GM12878 (cell line): ENCODE data around the gene NPR2. TPM values are rescaled to one million over a fixed set of nuclear protein-coding genes. Genes with fewer than 3 reads are reported as not detected.

ENCODE experiments used
- ATAC-seq: fragments of 200-7000 bp; cut with Tn5 transposase; 3 replicates; pipeline ENCODE4 v1.9.1; 2020; ENCODE audit warnings: mild to moderate bottlenecking, moderate library complexity
- BruUV-seq: library from RNA; stranded (reverse); fragments of 400-500 nt; replicated peaks from 2 replicates; lab custom pipeline; 2021; lab: Mats Ljungman, UMichigan
- CTCF ChIA-PET: fragments of 300-600 bp; sonication (Branson Sonifier 250); formaldehyde crosslinking; extraction: SDS; loops from one replicate; lab custom pipeline; 2021; ENCODE audit warnings: inconsistent platforms; lab: Yijun Ruan, JAX
- POLR2A ChIA-PET: fragments of 350-600 bp; formaldehyde crosslinking; extraction: SDS; loops from one replicate; lab custom pipeline; 2021; ENCODE audit warnings: inconsistent platforms; lab: Charles Lee
- RAD21 ChIA-PET: fragments of 300-600 bp; sonication (Branson Sonifier 250); formaldehyde crosslinking; loops from one replicate; lab custom pipeline; 2023; ENCODE audit warnings: antibody characterized with exemption; ENCODE audit not compliant: unreplicated experiment; lab: Charles Lee
- SMC1A ChIA-PET: fragments of 300-600 bp; sonication (Branson Sonifier 250); formaldehyde crosslinking; loops from one replicate; lab custom pipeline; 2023; ENCODE audit not compliant: unreplicated experiment, uncharacterized antibody; lab: Charles Lee
- DNase-seq: peaks from one replicate; pipeline ENCODE4 v3.0.0-alpha.2; 2011; ENCODE audit warnings: low read depth, low spot score
- FAIRE-seq: peaks from 3 replicates; lab custom pipeline; 2011; peaks lifted over from hg19 to GRCh38; lab: Jason Lieb, UNC
- H2AFZ ChIP-seq: 2 replicates; pipeline ENCODE4 v1.6.0; 2011; ENCODE audit warnings: low read depth, low read length, control low read depth; ENCODE audit not compliant: control insufficient read depth
- H3K27ac ChIP-seq: 2 replicates; pipeline ENCODE4 v1.5.1; 2011; ENCODE audit warnings: control low read depth; ENCODE audit not compliant: control insufficient read depth, insufficient read depth
- H3K27me3 ChIP-seq, 2 experiments: replicated peaks in 1 of 2; 2 replicates each; pipeline versions ENCODE4 v1.6.0 to v1.6.1; 2011; ENCODE audit warnings: low read length in 1 of 2; ENCODE audit not compliant: control insufficient read depth in 2 of 2, insufficient read depth in 2 of 2
- H3K36me3 ChIP-seq, 2 experiments: 2 replicates each; pipeline ENCODE4 v1.5.1; 2011; ENCODE audit warnings: low read length in 1 of 2; ENCODE audit not compliant: control insufficient read depth in 2 of 2, insufficient read depth in 2 of 2
- H3K4me1 ChIP-seq: 2 replicates; pipeline ENCODE4 v1.6.1; 2011; ENCODE audit warnings: mild to moderate bottlenecking, low read length, moderate library complexity, mixed read lengths; ENCODE audit not compliant: control insufficient read depth, insufficient read depth
- H3K4me2 ChIP-seq: 2 replicates; pipeline ENCODE4 v1.6.0; 2011; ENCODE audit warnings: control low read depth; ENCODE audit not compliant: control insufficient read depth, insufficient read depth
- H3K4me3 ChIP-seq: fragments of 200-600 bp; sonication (generic); 2 replicates; pipeline ENCODE4 v1.5.1; 2016
- H3K79me2 ChIP-seq: 2 replicates; pipeline ENCODE4 v1.6.0; 2011; ENCODE audit warnings: low read length; ENCODE audit not compliant: control insufficient read depth, insufficient read depth
- H3K9ac ChIP-seq: 2 replicates; pipeline ENCODE4 v1.8.0; 2011; ENCODE audit warnings: low read length, control low read depth, mixed read lengths; ENCODE audit not compliant: control insufficient read depth, insufficient read depth
- H3K9me3 ChIP-seq: replicated peaks from 3 replicates; pipeline ENCODE4 v1.5.1; 2011; ENCODE audit warnings: mild to moderate bottlenecking, low read length; ENCODE audit not compliant: control insufficient read depth, insufficient read depth
- H4K20me1 ChIP-seq: 2 replicates; pipeline ENCODE4 v1.6.0; 2011; ENCODE audit not compliant: control insufficient read depth, insufficient read depth
- CTCF ChIP-seq, 3 experiments: IDR thresholded peaks in 2 of 3; conservative IDR thresholded peaks in 1 of 3; 2 replicates each; pipeline ENCODE4 v1.5.1; 2011; ENCODE audit warnings: low read depth in 3 of 3, low read length in 3 of 3, mild to moderate bottlenecking in 3 of 3, control low read depth in 2 of 3, moderate library complexity in 2 of 3, inconsistent platforms in 1 of 3, mixed read lengths in 1 of 3; ENCODE audit not compliant: control insufficient read depth in 2 of 3, insufficient read depth in 1 of 3; ENCODE audit errors: extremely low read depth in 1 of 3
- KLF5 ChIP-seq: fragments of 450-650 bp; IDR thresholded peaks from 2 replicates; pipeline ENCODE4 v1.6.1; 2014; ENCODE audit warnings: mild to moderate bottlenecking; ENCODE audit not compliant: partially characterized antibody
- SMC3 ChIP-seq: IDR thresholded peaks from 2 replicates; pipeline ENCODE4 v1.6.1; 2011; ENCODE audit warnings: low read length, improper control_type of control experiment, borderline replicate concordance
- TCF12 ChIP-seq: IDR thresholded peaks from 2 replicates; pipeline ENCODE4 v1.6.1; 2011; ENCODE audit warnings: low read depth, mild to moderate bottlenecking, low read length
- WGBS: methylation state at CpG from one replicate; pipeline ENCODE4 v1.1.6; 2016; ENCODE audit warnings: low lambda C conversion rate; ENCODE audit not compliant: insufficient replicate concordance, insufficient coverage; ENCODE audit errors: missing lambda C conversion rate; 5-methylcytosine and 5-hydroxymethylcytosine counted together
- in situ Hi-C: fragments of 300-500 bp; cut with MboI; formaldehyde crosslinking; loops from 9 replicates; pipeline ENCODE4 v1.14.3; 2018; ENCODE audit warnings: mixed read lengths
- intact Hi-C: fragments of 100-400 bp; cut with micrococcal nuclease; formaldehyde crosslinking; loops from one replicate; pipeline ENCODE4 v1.14.2; 2022; ENCODE audit not compliant: unreplicated experiment
- polyA plus RNA-seq, 11 experiments: library from polyadenylated mRNA; depleted of rRNA in 4 of 11; unstranded in 6 of 11; stranded (reverse) in 5 of 11; fragments of >200 nt; fragmentation: Nextera tagmentation in 4 of 11; fragmentation: Illumina TruSeq in 1 of 11; extraction: Ambion mirVana in 4 of 11; extraction: Trizol in 1 of 11; gene quantifications; 1 replicate in 1 of 11; 2 replicates in 10 of 11; pipeline versions ENCODE4 v1.2.1 to v1.2.3, GENCODE V29; 2011 to 2016; ENCODE audit warnings: inconsistent platforms in 2 of 11, missing spikeins in 2 of 11, low read depth in 1 of 11
- total RNA-seq, 4 experiments: library from RNA; depleted of rRNA in 3 of 4; stranded (reverse); fragments of >200 nt in 3 of 4; fragmentation: Illumina TruSeq in 1 of 4; extraction: Trizol in 1 of 4; gene quantifications; 2 replicates each; pipeline versions ENCODE4 v1.2.1 to v1.2.3, GENCODE V29; 2013 to 2021

NPR2 gene
- total and polyA plus RNA-seq, 10 of the 15 experiments (the other 5 are each of a cell fraction or from before 2014, with no cell fraction given) = 2.0 to 20.9 (median 6.8) TPM

- in situ Hi-C loops (no loop called here), intact Hi-C loops (no loop called here)
- WGBS = 47% methylated on average over 3 of the region's 3 CpGs
- Histone ChIP-seq H3K4me2 (no peak overlapping the region), H3K9me3 (no peaks in the 10 kb centered on the region), H3K36me3 (no peaks in the 10 kb centered on the region), H3K79me2 (no peaks in the 10 kb centered on the region), H3K9ac (no peak overlapping the region), H3K27ac (peak overlapping the region; percentile 54; the same call in 1 of the 2 replicates), H2AFZ (no peak overlapping the region), H3K27me3 (no peaks in the 10 kb centered on the region), H3K4me1 (peaks cover 29% of the 10 kb centered on the region), H4K20me1 (no peaks in the 10 kb centered on the region), H3K4me3 (no peak overlapping the region)
- ChIA-PET SMC1A (interaction anchor here (0.8 to 8.9 kb wide), 7 partner anchors 9 to 107 kb away, joined by 3 to 118 read pairs (median 8); partner anchors contain the start of gene SPAG8), RAD21 (interaction anchor here (1.2 to 5.4 kb wide), 9 partner anchors 9 to 189 kb away, joined by 3 to 41 read pairs (median 5); partner anchors contain the start of genes CREB3 and TLN1), CTCF (interaction anchor here (0.6 to 7.8 kb wide), 16 partner anchors 8 to 107 kb away, joined by 3 to 59 read pairs (median 6); partner anchors contain the start of genes HINT2 and SPAG8), POLR2A (interaction anchor here (0.6 to 6.2 kb wide), 3 partner anchors 10 to 206 kb away, joined by 3 to 80 read pairs (median 3); partner anchors contain the start of gene HINT2)
- DNase-seq = no peak
- no peak for FAIRE-seq
- peak; percentile 35; the same call in 2 of the 3 replicates for ATAC-seq
- TF ChIP-seq SMC3 (peak; percentile 19; the same call in 1 of the 2 replicates), CTCF (IDR thresholded peaks at IDR 0.05 in 2 of 3, conservative IDR thresholded peaks at IDR 0.05 in 1 of 3; ENCODE audit: control insufficient read depth in 2 of 3, extremely low read depth in 1 of 3, insufficient read depth in 1 of 3, low read depth in 3 of 3, low read length in 3 of 3) (peak; percentile 28 to 35 (median 32); a peak in 5 of 6 replicates), KLF5 (no peak), TCF12 (no peak)
- BruUV-seq = no TSS peak
Observed at GRCh38 chr9:35835216-35835632, 43.8 kb downstream of the NPR2 start.
